ENCODE measurements around the gene NAPSA.

The NAPSA gene

GRCh38 chr19:50314724-50315708, 50.4 kb downstream of the NAPSA start:
- DNase-seq (ENCODE audit: low read depth in 3 of 3): no peak

- no peak for DNase-seq (ENCODE audit: low read depth in 3 of 3)
These were observed 51.5 kb downstream of the NAPSA start for GRCh38 chr19:50313812-50314536.

DNA sequence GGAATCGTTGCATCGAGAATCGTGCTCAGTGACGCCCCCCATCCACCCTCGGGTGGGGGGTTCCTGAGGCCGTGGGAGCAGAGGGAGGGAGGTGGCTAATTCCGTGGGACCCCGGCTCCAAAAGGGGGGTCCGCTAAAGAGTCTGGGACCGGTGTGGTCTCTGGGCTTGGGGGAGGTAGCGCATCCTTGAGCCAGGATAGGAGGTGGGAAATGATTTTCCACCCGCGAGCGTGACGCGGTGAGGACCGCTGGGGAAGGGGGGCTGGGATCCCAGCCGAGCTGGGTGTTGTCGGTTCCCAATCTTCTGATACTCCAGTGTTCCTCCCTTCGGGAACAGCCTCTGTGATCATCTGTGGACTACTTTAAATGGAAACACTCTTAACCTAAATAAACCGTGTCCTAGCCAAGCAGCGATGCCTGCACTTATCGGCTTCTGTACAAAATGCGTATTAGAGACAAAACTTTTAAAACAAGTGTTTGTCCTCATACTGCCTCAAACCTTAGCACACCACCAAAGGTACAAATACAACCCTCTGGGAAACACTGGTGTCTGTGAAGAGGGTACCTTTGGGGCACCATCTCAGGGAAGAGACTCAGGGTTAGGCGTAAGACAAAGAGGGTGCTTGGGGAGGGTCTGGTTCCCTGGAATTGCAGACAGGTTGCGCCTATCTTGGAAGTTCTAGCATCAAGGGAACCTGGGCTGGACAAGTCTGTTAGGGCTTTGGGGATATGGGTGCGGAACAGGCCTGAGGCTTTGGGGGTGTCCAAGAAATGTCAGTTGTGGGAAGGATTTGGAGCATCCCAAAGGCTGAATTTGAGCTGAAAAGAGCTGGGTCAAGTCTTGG, 52.2 kb downstream of the NAPSA start:
- DNase-seq (ENCODE audit: low read depth in 3 of 3): no peak

- DNase-seq (ENCODE audit: low read depth in 3 of 3): no peak
These were observed 53.5 kb downstream of the NAPSA start for GRCh38 chr19:50311723-50312635.

DNA sequence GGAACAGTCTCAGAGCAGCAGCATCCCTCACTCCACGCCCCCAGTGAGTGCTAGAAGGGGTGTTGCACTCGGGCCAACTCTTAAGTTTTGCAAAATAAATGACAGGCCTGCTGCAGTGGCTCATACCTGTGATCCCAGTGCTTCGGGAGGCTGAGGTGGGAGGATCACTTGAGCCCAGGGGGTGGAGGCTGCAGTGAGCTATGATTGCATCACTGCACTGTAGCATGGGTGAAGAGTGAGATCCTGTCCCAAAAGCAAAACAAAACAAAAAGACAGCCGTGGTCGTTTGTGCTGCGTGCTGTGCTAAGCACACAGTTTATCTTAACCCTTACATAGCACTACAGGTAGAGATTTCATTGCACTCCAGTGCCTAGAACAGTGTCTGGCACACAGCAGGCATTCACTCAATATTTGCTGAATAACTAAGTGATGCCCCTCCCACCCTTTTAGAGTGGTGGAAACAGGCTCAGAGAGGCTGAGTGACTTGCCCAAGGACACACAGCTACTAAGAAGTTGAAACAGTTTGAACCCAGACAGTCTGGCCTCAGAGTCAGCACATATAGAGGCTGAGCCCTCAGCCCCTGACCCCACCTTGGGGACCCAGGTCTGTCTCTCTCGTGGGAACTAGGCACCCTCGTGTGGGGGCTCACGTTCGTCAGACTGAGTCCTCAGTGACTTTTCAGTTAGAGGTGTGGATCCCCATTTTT, 54.5 kb downstream of the NAPSA start:
- no peak for DNase-seq (ENCODE audit: low read depth in 3 of 3)

DNA sequence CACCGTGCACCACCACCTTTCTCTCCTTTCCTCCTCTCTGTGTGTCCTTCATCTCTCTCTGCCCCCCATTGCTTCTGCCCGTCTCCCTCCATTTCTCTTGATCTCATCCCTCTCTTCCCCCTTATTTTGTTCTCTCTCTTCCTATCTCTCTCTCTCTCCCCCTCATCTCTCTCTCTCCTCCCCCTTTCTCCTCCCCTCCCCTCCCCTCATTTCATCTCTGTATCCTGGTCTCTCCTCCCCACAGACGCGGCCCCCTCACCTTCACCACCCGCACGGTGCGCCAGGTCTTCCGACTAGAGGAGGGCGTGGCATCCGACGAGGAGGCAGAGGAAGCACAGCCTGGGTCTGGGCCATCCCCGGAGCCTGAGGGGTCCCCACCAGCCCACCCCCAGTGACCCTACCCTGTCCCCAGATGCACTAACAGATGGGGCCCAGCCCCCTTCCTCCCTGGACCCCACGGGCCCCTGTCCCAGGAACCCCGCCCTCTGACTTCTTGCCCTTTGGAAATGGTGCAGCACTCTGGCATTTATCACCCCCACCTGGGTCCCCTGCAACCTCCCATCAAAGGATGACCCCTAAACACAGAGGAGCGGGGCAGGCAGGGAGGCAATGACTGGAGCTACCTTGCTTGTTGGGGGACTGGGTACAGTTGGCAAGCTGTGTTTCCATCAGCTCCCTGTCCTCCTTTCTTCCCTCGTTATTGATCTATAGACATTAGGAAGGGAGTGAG, 55.9 kb downstream of the NAPSA start:
- DNase-seq (ENCODE audit: low read depth in 3 of 3): no peak

DNA sequence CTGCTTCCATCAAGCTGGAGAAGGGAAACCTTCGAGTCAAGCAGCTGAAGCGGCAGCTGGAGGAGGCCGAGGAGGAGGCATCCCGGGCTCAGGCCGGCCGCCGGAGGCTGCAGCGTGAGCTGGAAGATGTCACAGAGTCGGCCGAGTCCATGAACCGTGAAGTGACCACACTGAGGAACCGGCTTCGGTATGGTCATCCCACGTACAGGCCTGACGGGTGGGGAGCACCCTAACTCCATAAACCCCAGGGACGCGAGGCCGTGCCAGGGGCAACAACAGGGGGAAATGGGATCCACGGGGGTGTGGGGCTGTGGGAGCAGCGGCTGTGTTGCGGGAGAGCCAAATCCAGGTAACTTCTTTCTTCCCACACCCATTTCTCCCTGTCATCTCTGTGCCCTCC, 56.4 kb downstream of the NAPSA start:
- no peak for DNase-seq (ENCODE audit: low read depth in 3 of 3)
